HG03439 (cell line): ENCODE results near the gene HEBP2.

Experiments
- ATAC-seq: cut with Tn5 transposase; IDR thresholded peaks from one replicate; pipeline ENCODE4 v1.9.1; 2021; ENCODE audit warnings: mild to moderate bottlenecking, moderate library complexity; ENCODE audit not compliant: unreplicated experiment

The HEBP2 gene

DNA sequence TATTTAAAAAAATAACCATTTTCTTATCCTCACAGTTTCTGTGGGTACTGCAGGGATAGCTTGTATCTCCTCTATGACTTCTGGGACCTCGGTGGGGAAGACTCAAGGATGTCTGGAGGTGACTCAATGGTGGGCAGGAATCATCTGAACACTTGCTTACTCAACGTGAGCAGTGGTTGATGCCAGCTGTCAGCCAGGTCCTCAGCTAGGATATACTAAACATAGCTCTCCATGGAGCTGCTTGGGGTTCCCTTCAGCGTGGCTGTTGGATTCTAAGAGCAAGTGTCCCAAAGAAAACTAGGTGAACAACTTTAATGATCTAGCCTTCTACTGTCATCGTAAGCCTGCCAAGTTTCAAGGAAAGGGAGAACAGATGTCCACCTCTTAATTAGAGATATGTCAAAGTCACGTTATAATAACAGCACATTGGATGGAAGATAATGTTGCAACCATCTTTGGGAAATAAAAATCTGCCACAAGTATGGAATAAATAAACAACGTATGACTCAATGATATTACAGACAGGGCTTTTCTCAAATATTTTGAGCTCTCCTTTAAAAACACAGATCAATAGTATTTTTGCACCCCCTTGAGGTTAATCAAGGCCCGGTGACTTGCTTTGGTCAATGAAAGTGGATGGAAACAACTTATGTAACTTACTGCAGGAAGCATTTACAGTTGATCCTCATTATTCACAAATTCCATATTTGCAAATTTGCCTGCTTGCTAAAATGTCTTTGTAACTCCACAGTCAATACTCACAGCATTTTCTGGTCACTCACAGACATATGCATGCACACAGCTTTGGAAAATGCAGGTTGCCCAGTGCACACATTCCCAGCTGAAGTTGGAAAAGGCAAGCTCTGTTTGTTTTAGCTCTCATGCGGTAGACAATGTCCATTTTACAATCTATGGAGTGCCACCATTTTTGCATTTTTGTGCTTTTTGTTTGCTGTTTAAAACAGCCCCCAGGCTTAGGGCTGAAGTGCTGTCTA lies 6.6 kb upstream of the HEBP2 start:
- ATAC-seq = no peak

- ATAC-seq = no peak
Observed at GRCh38 chr6:138400326-138400725, 3.7 kb upstream of the HEBP2 start.

DNA sequence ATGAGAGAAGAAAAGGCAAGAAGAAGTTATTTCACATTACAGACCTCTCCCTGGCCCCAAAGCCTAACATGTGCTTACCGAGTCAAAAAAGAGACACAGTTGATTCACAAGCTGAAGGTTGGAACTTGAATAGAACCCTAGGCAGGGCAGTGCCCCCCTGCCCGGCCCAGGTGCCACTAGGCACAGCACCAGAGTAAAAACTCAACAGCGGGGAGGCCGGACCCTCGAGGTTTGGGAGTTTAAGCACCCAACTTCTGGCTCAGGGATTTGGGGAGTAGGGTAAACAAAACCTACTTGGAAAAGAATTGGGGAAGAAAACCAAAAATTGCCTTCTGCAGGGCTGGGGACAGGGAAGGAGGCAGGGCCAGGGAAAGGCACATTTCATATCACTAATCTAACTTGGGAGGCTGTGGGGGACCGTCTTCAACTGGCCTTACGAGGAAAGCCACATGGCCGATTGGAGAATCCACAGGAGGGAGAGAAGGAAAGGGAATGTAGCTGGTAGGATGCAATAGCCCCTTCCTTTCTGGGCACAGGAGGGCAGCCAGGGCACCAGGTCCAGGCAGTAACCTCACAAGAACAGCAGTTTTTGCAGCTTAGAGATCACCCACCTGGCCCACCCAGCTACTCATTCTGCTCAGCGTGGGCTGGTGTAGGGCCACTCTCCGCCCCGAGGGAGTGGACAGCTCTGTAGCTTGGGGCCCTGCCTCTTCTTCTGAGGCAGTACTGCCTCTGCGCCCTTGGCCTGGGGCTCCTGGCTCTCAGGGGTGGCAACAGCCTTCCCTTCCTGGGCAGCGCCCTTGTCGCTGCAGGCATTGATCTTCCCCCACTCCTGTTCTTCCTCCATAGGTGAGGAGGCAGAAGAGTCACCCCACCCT lies 1.8 kb upstream of the HEBP2 start:
- ATAC-seq = no peak

DNA sequence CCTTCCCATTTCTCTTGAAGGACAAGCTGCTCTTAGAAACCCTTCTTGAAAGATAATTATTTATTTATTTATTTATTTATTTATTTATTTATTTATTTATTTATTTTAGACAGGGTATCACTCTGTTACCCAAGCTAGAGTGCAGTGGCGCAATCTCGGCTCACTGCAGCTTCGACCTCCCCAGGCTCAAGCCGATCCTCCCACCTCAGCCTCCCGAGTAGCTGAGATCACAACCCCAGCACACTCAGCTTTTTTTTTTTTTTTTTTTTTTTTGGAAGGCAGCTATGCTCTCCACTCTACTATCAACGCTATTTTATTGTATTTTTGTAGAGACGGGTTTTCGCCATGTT lies 1.2 kb upstream of the HEBP2 start:
- no peak for ATAC-seq

DNA sequence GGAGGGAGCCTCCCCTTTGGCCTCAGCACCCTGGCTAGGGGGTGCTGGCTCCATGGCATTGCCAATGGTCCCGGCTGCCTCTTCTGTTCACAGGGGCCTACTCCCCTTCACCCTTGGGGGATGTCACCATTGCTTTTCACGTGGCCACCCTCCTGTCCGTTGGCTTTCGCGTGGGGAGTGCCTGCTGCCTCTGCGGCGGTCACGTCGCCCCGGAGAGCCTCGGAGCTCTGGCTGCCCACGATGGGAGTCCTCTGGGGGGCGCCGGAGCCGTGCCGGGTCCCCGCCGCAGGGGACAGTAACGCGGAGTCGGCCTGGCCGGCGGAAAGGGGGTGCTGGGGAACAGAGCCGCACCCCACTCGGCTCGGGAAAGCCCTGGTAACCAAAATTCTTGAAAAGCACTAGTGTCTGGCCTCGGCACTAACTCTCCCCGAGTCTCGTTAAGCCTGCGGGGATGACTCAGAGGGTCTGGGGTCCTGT lies 661 bp upstream of the HEBP2 start:
- ATAC-seq = peak; percentile 27

GRCh38 chr6:138404666-138405337 lies 779 bp downstream of the HEBP2 start:
- ATAC-seq = no peak

GRCh38 chr6:138405816-138406413 lies 1.9 kb downstream of the HEBP2 start:
- ATAC-seq = no peak

- no peak for ATAC-seq
Observed at GRCh38 chr6:138406443-138406842, 2.4 kb downstream of the HEBP2 start.

DNA sequence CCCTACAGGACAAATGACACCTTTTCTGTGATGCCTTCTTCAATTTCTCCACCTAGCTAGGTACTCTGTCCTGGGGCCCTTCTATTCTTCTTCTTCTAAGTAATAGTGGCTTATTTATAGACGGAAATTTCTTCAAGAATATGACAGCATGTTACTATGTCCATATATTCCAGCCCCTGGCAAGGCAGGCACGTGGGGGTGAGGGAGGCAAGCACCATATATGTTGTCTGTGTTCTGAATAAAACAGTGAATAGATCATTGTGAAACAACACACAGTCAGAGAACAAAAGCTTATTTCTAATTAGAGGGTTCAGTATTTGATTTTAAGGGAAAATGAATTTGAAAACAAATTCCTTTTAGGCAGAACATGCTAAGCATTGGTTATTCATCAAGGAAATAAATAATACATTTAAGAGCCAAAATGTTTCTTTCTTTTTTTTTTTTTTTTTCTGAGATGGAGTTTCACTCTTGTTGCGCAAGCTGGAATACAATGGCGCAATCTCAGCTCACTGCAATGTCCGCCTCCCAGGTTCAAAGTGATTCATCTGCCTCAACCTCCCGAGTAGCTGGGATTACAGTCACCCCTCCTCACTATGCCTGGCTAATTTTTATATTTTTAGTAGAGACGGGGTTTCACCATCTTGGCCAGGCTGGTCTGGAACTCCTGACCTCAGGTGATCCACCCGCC lies 6.2 kb downstream of the HEBP2 start:
- no peak for ATAC-seq

- ATAC-seq = peak; percentile 39
Observed at GRCh38 chr6:138410972-138411880, 7.2 kb downstream of the HEBP2 start.

- no peak for ATAC-seq
Observed at GRCh38 chr6:138415125-138415524, 11.1 kb downstream of the HEBP2 start.

DNA sequence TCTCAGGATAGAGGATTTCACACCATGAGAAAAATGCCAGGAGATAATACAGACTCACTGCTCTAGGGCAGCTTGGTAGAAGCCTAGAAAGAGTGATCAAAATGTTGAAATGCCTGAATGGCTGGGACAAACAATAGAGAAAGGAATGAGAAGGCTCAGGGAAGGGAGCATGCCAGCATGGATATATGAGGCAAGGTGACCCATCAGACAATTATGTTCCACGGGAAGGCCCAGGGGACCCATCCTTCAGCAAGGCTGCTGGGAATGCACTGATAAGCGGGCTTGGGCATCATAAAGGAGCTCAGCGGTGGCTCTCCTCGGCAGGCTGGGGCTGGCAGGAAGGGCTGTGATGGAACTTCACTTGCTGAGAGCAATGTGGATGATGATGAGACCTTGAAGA lies 12.2 kb downstream of the HEBP2 start:
- no peak for ATAC-seq

- no peak for ATAC-seq
Observed at GRCh38 chr6:138417493-138418117, 13.6 kb downstream of the HEBP2 start.

GRCh38 chr6:138418118-138418742 lies 14.2 kb downstream of the HEBP2 start:
- ATAC-seq = no peak

DNA sequence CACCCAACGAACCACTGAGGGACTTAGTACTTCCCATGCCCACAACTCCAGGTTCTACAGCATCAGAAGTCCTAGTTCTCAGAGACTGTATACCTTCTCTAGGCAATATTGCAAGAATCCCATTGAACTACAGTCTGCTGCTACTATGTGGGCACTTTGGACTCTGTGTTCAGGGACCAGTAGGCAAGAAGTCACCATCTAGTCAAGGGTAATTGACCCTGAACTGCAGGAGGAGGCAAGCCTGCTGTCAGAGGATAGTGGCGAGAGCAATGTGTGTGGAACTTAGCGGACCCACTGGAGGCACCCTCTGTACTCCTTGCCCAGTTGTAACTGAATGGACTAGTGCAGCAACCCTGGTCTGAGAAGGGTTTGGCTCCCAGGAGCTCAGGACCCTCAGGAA lies 15.7 kb downstream of the HEBP2 start:
- ATAC-seq = no peak

DNA sequence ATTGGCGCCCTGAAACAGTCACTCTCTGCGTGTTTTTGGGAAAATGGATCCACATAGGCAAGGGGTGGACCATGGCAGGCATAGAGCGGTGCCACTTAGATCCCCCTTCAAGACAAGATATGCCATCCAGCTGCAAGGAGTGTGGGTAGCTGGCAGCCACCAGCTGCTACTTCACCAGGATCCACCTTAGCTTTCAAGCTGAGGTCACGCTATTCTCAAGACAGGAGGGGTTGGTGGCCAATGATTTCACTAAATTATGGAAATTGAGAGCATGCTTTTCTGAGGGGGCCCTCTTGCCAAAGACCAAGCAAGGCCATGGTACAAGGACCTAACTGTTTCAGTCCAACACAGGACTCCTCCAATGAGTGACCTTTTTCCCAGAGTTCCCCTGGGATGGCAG lies 16.3 kb downstream of the HEBP2 start:
- no peak for ATAC-seq

DNA sequence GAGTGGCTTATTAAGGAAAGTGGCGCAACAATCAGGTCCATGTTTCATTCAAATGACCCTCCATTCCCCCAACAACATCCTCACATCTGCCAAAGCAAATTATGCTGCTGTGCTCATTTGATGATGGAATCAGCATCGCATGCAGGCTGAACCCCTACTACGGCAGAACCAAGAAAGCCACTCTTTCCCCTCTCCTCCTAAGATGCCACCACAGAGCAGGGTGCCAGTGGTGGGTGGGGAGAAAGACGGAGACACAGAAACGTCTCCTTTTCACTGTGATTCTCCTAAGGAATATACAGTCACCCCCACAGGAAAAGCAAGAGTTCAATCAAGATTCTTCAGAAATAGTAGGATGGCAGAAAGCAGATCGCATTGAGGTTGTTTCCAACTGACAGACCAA lies 17.1 kb downstream of the HEBP2 start:
- ATAC-seq = no peak

GRCh38 chr6:138421608-138422007 lies 17.6 kb downstream of the HEBP2 start:
- no peak for ATAC-seq
